HG02623 (cell line): ENCODE measurements around the gene WSCD1.

Experiments used
- ATAC-seq: cut with Tn5 transposase; IDR thresholded peaks from one replicate; pipeline ENCODE4 v1.9.1; 2021; ENCODE audit warnings: moderate library complexity; ENCODE audit not compliant: unreplicated experiment

WSCD1 gene

DNA sequence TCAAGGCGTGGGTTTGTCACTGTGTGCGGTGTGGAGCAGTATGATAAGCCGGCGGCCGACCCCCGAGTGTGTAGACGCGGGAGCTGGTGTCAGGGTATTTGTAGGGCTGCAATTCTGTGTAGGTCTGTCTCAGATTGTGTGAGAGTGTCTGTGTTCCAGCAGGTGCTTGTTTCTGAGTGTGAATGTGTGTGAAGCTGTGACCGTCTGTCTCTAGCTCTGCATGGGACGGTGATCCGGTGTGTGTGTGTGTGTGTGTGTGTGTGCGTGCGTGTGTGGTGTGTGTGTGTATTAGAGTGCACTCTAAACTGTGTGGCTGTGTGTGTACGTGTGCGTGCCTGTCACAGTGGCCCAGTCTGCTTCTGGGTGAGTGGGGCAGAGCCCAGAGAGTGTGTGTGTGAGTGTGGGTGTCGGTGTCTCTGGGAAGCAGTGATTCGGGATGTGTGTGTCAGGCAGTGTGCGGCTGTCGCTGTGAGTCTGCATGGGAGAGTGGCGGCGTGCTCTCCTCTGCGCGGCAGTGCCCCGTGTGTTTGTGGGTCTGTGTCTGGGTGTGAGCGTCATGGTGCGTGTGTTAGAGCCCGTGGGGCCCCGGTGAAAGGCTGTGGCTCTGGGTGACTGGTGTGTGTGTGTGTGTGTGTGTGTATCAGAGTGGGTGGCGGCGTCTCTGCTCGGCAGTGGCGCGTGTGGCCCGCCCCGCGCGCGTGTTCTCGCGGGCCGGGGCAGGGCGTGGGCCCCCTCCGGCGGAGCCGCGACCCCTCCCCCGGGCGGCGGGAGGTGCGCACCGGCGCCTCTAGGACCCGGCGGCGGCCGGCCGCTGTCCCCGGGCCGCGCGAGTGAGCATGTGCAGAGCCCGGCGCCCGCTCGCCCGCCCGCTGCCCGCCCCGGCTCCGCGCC is at the start of gene WSCD1:
Gene WSCD1 (plus strand): TSS at position 841 of the 891 bp plus-strand sequence. CDS start 10,280 bp downstream, outside the sequence.
- ATAC-seq, result no peak

DNA sequence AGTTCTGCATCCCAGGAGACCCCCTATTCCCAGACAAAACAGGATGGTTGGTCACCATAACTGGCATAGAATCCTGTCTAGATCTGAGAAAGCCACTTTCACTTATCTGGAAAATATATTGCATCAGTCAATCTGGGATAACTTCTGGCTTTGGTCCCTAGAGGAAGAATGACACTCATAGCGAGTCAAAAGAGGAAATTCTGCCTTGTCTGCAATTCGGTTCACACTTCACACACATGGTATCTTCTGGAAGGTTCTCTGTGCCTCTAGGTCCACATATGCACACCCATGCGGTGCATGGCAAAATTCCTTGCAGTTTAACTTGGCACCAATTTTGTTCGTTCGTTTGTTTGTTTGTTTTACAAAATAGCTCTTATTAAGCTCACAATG is 49.2 kb upstream of the WSCD1 start:
- ATAC-seq, result no peak

DNA sequence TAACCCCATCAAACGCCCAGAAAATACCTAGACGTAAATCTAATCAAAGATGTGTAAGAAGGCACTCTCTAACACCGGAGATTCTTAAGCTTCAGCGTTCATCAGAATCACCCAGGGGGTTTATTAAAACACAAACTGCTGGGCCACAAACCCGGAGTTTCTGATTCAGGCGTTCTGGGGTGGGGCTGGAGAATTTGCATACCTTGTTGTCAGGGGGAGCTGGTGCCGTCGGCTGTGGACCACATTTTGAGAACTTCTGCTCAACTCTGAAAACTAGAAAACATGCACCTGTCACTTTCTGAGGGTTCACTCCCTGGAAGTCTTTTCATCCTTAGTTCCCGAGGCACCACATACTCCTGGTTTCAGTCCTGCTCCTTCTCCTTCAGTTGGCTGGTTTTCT is 48.6 kb upstream of the WSCD1 start:
- ATAC-seq, result no peak

- ATAC-seq, result no peak
Measured at GRCh38 chr17:6023036-6023831, 46.9 kb upstream of the WSCD1 start.

DNA sequence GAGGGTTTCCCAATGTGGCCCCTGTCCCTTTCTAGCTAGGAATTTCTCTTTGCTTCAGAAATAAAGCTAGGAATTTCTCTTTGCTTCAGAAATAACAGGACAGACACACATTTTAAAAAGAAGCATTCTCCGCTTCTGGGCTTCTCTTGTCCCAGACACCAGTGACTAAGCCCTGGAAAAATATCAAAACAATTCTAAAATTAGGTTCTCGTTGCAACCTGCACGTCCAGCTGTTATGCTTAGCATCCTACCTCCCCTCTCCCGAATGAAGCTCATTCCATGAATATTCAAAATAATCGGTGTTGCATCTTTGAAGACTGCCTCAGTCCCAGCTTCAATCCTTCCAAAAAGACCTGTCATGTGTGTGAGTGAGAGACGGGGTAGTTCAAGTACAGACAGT is 45.6 kb upstream of the WSCD1 start:
- no peak for ATAC-seq

- ATAC-seq, result no peak
Measured at GRCh38 chr17:6027342-6028024, 42.7 kb upstream of the WSCD1 start.

DNA sequence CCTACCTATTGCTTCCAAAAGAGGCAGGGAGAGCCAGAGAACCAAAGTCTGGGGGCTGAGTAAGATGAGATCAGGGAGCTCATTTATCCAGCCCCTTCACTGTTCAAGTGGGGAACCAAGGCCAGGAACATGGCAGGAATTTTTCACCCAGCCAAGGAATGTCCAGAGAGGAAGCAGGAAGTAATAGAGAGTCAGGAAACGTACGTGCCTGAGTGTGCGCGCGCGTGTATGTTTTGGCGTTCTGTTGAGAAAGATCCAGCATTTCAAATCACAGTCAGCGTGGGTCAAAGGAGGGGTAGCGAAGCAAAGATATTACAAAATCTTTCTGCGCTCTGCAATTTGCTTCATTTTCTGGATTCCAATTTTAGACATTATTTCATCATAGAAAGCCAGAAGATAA is 41.9 kb upstream of the WSCD1 start:
- ATAC-seq, result no peak

- ATAC-seq, result no peak
Measured at GRCh38 chr17:6035801-6036394, 34.3 kb upstream of the WSCD1 start.

DNA sequence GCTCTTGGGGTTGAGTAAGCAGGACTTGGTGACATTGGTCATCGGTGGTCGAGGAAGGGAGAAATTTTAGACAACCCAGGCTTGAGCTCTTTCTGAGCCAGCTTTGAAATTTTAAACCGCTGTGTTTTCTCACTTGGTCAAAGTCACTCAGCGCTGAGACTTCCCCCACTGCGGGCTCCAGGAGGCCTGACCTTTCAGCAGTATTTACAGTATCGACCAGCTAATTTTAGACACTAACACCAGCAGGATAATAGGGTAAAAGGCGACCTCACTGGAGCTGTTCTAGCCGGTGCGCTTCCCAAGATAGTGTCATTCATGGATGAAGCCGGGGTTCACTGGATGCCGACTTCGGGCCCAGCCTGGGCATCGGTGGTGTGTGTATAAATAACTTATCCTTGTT is 29.7 kb upstream of the WSCD1 start:
- ATAC-seq, result no peak

DNA sequence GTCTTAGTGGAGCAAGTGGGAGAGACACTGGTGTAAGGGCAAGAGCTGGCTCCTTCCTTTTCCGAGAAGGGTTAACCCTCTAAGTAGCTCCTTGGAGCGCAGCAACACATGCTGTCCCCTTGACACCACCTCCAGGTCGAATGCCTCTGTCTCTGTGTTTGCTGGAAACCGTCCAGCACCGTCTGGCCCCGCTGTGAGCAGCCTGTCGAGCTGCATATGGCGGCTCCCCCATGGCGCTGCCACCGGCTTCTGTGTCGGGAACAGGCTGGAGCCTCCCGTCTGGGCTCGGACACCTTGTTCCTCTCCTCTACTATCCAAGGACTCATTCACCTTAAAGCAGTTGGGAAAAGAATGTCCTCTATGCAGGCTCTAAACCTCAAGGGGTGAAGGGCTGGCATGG is 28.9 kb upstream of the WSCD1 start:
- ATAC-seq, result no peak

- no peak for ATAC-seq
Measured at GRCh38 chr17:6043405-6043804, 26.8 kb upstream of the WSCD1 start.

GRCh38 chr17:6044261-6044660 is 25.9 kb upstream of the WSCD1 start:
- ATAC-seq, result no peak

DNA sequence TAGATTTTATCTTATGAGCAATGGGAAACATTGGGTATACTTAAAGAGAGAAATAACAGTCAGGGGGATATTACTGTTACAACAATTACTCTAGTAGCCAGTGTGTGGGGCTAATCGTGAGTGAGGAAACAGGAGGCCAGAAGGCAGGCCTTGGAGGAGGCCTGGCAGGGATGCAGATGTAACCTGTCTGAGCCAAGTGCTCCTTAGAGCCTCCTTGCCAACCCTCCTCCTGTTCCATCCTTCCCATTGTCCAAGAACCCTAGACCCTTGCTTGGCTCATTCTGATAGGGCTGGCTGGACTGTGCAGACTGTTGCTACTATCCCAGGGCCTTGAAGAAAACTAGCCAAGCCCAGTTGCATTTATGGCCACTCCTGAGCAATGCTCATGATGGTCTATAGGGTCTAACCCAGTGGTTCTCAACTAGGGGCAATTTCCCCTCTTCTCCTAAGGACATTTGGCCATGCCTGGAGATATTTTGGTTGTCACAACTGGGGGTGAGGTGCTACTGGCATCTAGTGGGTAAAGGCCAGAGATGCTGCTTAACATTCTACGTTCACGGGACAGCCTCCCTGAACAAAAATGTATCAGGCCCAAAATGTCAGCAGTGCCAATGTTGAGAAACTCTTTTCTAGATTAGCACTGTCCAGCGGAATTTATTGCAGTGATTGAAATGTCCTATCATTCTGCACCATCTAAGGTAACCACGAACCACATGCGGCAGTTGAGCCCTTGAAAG is 24.4 kb upstream of the WSCD1 start:
- no peak for ATAC-seq

GRCh38 chr17:6046431-6046830 is 23.7 kb upstream of the WSCD1 start:
- no peak for ATAC-seq

DNA sequence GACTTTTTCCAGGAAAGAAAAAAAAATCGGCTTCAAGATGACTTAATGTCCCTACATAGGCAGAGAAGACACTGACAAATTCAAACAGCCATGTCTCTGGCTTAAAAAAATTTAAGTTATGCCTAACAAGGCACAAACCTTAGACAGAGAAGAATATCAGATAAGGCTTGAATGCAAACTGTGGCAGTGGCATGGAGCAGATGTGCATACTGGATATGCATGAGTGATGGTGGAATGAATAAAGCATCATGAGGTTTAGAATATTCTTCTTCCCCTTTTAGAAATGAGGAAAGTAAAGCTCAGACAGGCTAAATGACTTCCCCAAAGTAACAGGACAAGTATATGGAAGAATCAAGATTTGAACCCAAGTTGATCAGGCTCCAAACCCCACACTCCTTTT is 23.2 kb upstream of the WSCD1 start:
- no peak for ATAC-seq

DNA sequence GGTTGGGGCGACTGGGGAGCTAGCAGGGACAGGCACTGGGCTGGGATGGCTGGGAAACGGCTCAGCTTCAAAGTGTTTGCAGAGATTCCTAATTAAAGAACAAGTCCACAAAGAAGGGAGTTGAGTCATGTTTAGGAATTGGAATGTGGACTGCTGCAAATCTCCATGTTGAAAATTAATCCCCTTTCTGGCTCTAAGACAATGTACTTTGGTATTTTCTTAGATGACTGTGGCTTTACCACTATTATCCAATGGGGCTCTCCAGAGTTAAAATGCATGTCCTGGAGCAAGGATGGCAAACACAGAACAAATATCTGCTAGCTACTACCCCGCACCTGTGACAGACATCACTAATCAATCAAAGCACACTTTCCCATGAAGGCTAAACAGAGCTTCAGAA is 22.2 kb upstream of the WSCD1 start:
- ATAC-seq, result no peak

DNA sequence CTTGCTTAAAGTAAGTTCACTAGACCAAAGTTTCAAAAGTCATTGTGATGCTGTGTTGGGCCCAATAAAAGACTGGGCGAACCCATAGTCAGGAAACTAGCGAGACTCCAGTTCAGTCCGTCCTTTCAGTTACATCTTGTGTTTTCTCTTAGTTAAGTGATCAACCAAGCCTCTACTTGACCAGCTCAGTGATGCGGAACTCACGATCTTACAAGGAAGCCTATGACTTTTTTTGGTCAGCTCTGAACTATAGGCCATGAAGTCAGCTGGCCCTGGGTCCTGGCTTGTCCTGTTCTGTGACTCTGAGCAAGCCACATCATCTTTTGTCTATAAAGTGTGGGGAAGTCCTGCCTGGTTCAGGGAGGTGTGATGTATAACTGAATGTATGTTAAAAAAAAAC is 21.7 kb upstream of the WSCD1 start:
- no peak for ATAC-seq

DNA sequence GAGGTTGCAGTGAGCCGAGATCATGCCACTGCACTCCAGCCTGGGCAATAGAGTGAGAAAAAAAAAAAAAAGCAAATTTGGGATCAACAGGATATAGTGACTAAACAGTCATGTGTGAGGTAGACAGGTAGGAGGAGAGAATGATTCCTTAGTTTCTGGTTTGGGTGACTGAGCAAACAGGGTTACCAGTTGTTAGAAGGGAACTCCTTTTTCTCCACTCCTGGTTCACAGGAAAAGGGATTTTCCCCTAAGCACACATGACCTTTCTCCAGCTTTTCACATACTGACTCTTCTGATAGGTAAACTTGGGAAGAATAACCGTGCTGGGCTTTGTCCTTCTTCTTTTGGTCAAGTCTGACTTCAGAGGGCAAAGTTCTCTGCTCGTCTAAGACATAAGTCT is 17.3 kb upstream of the WSCD1 start:
- no peak for ATAC-seq

- no peak for ATAC-seq
Measured at GRCh38 chr17:6054372-6054771, 15.8 kb upstream of the WSCD1 start.

DNA sequence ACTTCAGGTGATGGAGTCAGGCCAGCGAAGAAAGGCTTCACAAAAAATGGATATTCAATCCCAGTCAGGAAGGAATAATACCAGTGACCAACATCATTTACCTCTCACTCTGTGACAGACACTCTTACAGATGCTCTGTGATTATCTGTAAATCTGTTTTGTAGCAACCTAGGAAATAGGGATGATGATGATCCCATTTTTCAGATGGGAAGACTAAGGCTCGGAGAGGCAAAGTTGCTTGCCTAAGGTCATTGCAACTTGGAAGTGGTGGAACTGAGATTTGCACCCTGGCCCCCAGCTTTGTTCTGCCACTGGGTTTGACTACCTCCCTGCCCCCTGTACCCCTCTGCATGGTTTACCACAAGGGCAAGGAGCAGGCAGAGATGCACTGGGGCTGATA is 14.1 kb upstream of the WSCD1 start:
- ATAC-seq, result no peak

DNA sequence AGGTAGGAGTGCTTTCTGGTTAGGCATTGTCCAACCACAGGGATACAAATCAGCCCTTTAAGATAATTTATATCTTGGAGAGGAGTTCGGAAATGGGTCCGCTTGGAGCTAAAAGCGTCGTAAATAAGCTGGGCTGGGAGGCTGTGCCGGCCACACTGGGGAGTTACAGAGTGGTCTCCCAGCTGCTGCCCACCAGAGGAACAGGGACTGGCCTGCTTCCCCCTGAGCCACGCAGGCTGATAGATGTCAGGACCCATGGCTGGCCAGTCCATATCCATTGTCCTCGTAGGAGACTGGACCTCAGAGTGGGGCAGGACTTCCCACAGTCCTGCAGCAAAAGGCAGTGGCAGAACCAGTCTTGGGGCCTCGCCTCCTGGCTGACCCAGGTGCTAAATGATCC is 12.6 kb upstream of the WSCD1 start:
- no peak for ATAC-seq
